ENCODE measurements around the gene EXOC4. TPM values are rescaled to one million over a fixed set of nuclear protein-coding genes. Genes with fewer than 3 reads are reported as not detected.

EXOC4 gene
- total RNA-seq, 4 donors from 2014 or later, result 60.0 to 187 (median 80.1) TPM

DNA sequence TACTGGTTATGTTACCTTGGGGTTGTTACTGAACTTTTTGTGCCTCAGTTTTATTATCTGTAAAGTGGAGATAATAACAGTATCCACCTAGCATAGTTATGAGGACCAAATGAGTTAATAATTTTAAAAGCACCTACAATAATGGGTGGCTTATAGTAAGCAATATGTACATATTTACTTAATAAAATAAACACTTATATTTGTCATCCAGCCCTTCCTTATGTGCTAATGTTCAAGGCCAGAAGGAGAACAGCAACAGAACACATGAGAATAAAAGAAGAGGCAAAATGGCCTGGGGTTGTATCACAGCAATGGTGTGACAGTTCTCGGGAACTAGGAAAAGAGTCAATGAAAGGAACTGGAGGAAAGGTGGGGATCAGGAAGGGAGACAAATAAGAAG, 618.9 kb downstream of the EXOC4 start:
- H3K9me3 ChIP-seq, result no peaks in the 10 kb centered on the region
- H3K4me1 ChIP-seq, result no peaks in the 10 kb centered on the region
- DNase-seq (ENCODE audit: low spot score in 2 of 2), result no peak
- 95% methylated on average over 1 of the region's 1 CpG for WGBS
- H3K4me3 ChIP-seq, result no peak overlapping the region
- no peak overlapping the region for H3K27ac ChIP-seq
- no peaks in the 10 kb centered on the region for H3K27me3 ChIP-seq
- TF ChIP-seq EP300 (IDR thresholded peaks at IDR 0.05), result no peak
- TF ChIP-seq POLR2A (IDR thresholded peaks at IDR 0.05), result no peak
- TF ChIP-seq, protein P1, sequence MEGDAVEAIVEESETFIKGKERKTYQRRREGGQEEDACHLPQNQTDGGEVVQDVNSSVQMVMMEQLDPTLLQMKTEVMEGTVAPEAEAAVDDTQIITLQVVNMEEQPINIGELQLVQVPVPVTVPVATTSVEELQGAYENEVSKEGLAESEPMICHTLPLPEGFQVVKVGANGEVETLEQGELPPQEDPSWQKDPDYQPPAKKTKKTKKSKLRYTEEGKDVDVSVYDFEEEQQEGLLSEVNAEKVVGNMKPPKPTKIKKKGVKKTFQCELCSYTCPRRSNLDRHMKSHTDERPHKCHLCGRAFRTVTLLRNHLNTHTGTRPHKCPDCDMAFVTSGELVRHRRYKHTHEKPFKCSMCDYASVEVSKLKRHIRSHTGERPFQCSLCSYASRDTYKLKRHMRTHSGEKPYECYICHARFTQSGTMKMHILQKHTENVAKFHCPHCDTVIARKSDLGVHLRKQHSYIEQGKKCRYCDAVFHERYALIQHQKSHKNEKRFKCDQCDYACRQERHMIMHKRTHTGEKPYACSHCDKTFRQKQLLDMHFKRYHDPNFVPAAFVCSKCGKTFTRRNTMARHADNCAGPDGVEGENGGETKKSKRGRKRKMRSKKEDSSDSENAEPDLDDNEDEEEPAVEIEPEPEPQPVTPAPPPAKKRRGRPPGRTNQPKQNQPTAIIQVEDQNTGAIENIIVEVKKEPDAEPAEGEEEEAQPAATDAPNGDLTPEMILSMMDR (IDR thresholded peaks at IDR 0.05), result no peak
- TF ChIP-seq POLR2AphosphoS5 (IDR thresholded peaks at IDR 0.05), result no peak
- H3K36me3 ChIP-seq, result no peaks in the 10 kb centered on the region

DNA sequence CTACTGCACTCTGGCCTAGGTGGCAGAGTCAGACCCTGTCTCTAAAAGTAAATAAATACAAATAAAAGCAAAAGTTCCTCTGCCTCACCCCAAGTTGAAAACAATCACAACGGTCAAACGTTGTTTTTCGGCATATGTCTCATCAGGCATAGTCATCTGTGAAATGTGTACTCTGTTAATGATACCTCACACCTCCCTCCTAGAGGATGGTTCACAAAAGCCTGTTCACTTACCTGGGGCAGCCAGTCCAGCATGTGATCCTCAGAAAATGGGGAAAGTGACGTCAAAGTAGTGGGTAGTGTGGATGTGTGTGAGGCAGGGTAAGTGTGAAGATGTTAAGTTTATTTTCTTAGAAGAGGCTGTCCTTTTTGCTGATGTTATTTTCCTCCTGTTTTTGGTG, 620.3 kb downstream of the EXOC4 start:
- H3K36me3 ChIP-seq, result no peaks in the 10 kb centered on the region
- DNase-seq (ENCODE audit: low spot score in 2 of 2), result no peak
- H3K4me1 ChIP-seq, result no peaks in the 10 kb centered on the region
- no peak overlapping the region for H3K4me3 ChIP-seq
- no peak overlapping the region for H3K27ac ChIP-seq
- H3K27me3 ChIP-seq, result no peaks in the 10 kb centered on the region
- no peak for TF ChIP-seq EP300 (IDR thresholded peaks at IDR 0.05)
- TF ChIP-seq, protein P1 (IDR thresholded peaks at IDR 0.05), result no peak
- no peaks in the 10 kb centered on the region for H3K9me3 ChIP-seq
- WGBS, result 94% methylated on average over 4 of the region's 4 CpGs

DNA sequence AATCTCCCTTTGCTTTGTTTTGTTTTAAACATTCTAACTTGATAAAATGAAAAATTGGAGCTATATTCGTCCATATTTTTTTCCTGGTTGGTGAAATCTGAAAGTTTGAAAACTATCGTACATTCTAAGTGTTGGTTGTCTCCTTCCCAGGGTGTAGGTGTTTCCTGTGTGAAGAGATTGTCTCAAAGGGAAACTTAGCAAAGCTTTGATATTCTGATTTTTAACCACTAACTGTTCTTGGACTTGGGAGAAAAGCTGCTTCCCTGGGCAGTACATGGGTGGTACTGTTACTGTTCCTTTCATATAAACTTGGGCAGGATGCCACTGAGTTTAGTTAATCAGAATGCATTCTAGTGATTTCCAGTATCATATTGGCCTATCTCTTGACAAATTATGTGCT, 620.8 kb downstream of the EXOC4 start:
- no peaks in the 10 kb centered on the region for H3K36me3 ChIP-seq
- DNase-seq (ENCODE audit: low spot score in 2 of 2), result no peak
- H3K9me3 ChIP-seq, result no peaks in the 10 kb centered on the region
- H3K4me1 ChIP-seq, result no peaks in the 10 kb centered on the region
- WGBS, result 83% methylated on average over 2 of the region's 2 CpGs
- no peak overlapping the region for H3K4me3 ChIP-seq
- H3K27ac ChIP-seq, result no peak overlapping the region
- no peaks in the 10 kb centered on the region for H3K27me3 ChIP-seq
- no peak for TF ChIP-seq POLR2A (IDR thresholded peaks at IDR 0.05)
- no peak for TF ChIP-seq POLR2AphosphoS5 (IDR thresholded peaks at IDR 0.05)
- no peak for TF ChIP-seq EP300 (IDR thresholded peaks at IDR 0.05)
- TF ChIP-seq, protein P1 (IDR thresholded peaks at IDR 0.05), result no peak

DNA sequence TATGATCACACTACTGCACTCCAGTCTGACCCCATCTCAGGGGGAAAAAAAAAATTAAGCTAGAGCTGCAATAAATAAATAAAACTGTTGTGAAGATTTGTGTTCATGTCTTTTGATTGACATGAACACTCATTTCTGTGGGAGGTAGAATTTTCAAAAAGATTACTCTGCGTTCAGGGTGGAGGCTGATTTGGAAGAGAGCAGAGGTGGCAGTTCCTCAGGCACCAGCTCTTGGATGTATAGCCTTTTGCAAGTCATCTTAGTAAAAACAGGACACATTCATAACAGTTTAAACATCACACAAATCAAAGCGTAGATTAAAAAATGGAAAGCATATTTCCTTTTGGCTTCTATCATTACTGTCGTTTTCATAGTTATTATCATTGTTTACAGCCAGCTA, 630.7 kb downstream of the EXOC4 start:
- no peak for DNase-seq (ENCODE audit: low spot score in 2 of 2)
- no peak overlapping the region for H3K4me3 ChIP-seq
- no peak overlapping the region for H3K27ac ChIP-seq
- H3K9me3 ChIP-seq, result no peaks in the 10 kb centered on the region
- WGBS, result 86% methylated on average over 3 of the region's 3 CpGs
- no peaks in the 10 kb centered on the region for H3K36me3 ChIP-seq
- H3K4me1 ChIP-seq, result no peaks in the 10 kb centered on the region
- TF ChIP-seq POLR2A (IDR thresholded peaks at IDR 0.05), result no peak
- TF ChIP-seq, protein P1 (IDR thresholded peaks at IDR 0.05), result no peak
- TF ChIP-seq POLR2AphosphoS5 (IDR thresholded peaks at IDR 0.05), result no peak
- TF ChIP-seq EP300 (IDR thresholded peaks at IDR 0.05), result no peak
- H3K27me3 ChIP-seq, result no peaks in the 10 kb centered on the region

DNA sequence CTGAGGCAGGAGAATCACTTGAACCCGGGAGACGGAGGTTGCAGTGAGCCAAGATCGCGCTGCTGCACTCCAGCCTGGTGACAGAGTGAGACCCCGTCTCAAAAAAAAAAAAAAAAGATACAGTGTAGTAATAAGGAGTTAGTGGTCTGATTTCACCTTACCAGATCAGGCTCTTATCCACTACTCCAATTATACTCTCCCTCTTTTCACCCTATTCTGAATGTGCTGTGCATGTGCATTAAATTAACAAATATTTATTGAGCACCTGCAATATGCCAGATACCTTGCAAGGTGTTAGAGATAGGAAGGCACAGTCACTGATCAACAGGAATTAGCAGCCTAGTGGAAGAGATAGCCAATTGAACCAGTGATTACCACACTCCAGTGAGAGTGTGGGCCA, 632.3 kb downstream of the EXOC4 start:
- Histone ChIP-seq H3K36me3 (no peaks in the 10 kb centered on the region), H3K27me3 (no peaks in the 10 kb centered on the region), H3K4me3 (no peak overlapping the region), H3K27ac (no peak overlapping the region), H3K9me3 (no peaks in the 10 kb centered on the region), H3K4me1 (no peaks in the 10 kb centered on the region)
- no peak for DNase-seq (ENCODE audit: low spot score in 2 of 2)
- TF ChIP-seq EP300 (IDR thresholded peaks at IDR 0.05) (no peak), POLR2A (IDR thresholded peaks at IDR 0.05) (no peak), POLR2AphosphoS5 (IDR thresholded peaks at IDR 0.05) (no peak)
- TF ChIP-seq, protein P1 (IDR thresholded peaks at IDR 0.05), result no peak
- WGBS, result 94% methylated on average over 5 of the region's 5 CpGs
